Keratinocyte (primary cell): ENCODE data around the gene C20orf173. TPM values are rescaled to one million over a fixed set of nuclear protein-coding genes. Genes with fewer than 3 reads are reported as not detected.
"Not testable (repeated sequence)": the region's sequence is repeated elsewhere in the genome, so short reads cannot be mapped to it uniquely, and the experiment has no call there.

Source experiments
- DNase-seq: peaks from one replicate; pipeline ENCODE4 v3.0.0-alpha.2; 2011; ENCODE audit warnings: low read depth, missing footprints, low spot score
- FAIRE-seq: peaks from 2 replicates; lab custom pipeline; 2011; peaks lifted over from hg19 to GRCh38; lab: Jason Lieb, UNC
- H2AFZ ChIP-seq: 2 replicates; pipeline ENCODE4 v1.6.0; 2012; ENCODE audit warnings: low read length, control low read depth, inconsistent platforms; ENCODE audit not compliant: control insufficient read depth
- H3K27ac ChIP-seq: 2 replicates; pipeline ENCODE4 v1.5.1; 2011; ENCODE audit warnings: low read length; ENCODE audit not compliant: control insufficient read depth, insufficient read depth
- H3K27me3 ChIP-seq: 3 replicates; pipeline ENCODE4 v1.6.0; 2011; ENCODE audit warnings: low read length; ENCODE audit not compliant: control insufficient read depth, insufficient read depth; ENCODE audit errors: extremely low read depth
- H3K36me3 ChIP-seq, 2 experiments: 2 replicates in 1 of 2; 3 replicates in 1 of 2; pipeline ENCODE4 v1.5.1; 2011; ENCODE audit warnings: low read length in 2 of 2, mild to moderate bottlenecking in 1 of 2; ENCODE audit not compliant: control insufficient read depth in 2 of 2, insufficient read depth in 2 of 2; ENCODE audit errors: extremely low read depth in 1 of 2
- H3K4me1 ChIP-seq: 3 replicates; pipeline ENCODE4 v1.5.1; 2011; ENCODE audit warnings: low read length; ENCODE audit not compliant: control insufficient read depth, insufficient read depth; ENCODE audit errors: extremely low read depth
- H3K4me2 ChIP-seq: 3 replicates; pipeline ENCODE4 v1.6.0; 2011; ENCODE audit warnings: low read depth, low read length; ENCODE audit not compliant: control insufficient read depth, insufficient read depth; ENCODE audit errors: extremely low read depth
- H3K4me3 ChIP-seq, 3 experiments: fragments of 200-600 bp in 1 of 3; sonication (generic) in 1 of 3; 2 replicates in 2 of 3; 3 replicates in 1 of 3; pipeline ENCODE4 v1.5.1; 2011 to 2016; ENCODE audit warnings: low read length in 3 of 3, mild to moderate bottlenecking in 3 of 3, control low read depth in 2 of 3, inconsistent platforms in 1 of 3, low read depth in 1 of 3, mixed read lengths in 1 of 3, mixed run types in 1 of 3, moderate library complexity in 1 of 3; ENCODE audit not compliant: control insufficient read depth in 2 of 3, insufficient read depth in 2 of 3; ENCODE audit errors: extremely low read depth in 1 of 3
- H3K79me2 ChIP-seq: 2 replicates; pipeline ENCODE4 v1.6.0; 2012; ENCODE audit warnings: low read length; ENCODE audit not compliant: control insufficient read depth, insufficient read depth
- H3K9ac ChIP-seq: 3 replicates; pipeline ENCODE4 v1.6.0; 2011; ENCODE audit warnings: low read length; ENCODE audit not compliant: control insufficient read depth, insufficient read depth; ENCODE audit errors: extremely low read depth
- H3K9me1 ChIP-seq: 3 replicates; pipeline ENCODE4 v1.6.0; 2011; ENCODE audit warnings: low read length; ENCODE audit not compliant: control insufficient read depth, insufficient read depth; ENCODE audit errors: extremely low read depth
- H3K9me3 ChIP-seq: 2 replicates; pipeline ENCODE4 v1.5.1; 2012; ENCODE audit warnings: low read depth, low read length; ENCODE audit not compliant: control insufficient read depth
- H4K20me1 ChIP-seq: 3 replicates; pipeline ENCODE4 v1.6.0; 2011; ENCODE audit warnings: low read length; ENCODE audit not compliant: control insufficient read depth, insufficient read depth; ENCODE audit errors: extremely low read depth
- CTCF ChIP-seq, 3 experiments: IDR thresholded peaks in 1 of 3; conservative IDR thresholded peaks in 1 of 3; optimal IDR thresholded peaks in 1 of 3; 2 replicates in 2 of 3; 3 replicates in 1 of 3; pipeline versions ENCODE3 to v1.5.1; 2011; ENCODE audit warnings: low read length in 3 of 3, mild to moderate bottlenecking in 3 of 3, moderate library complexity in 2 of 3, control low read depth in 1 of 3, inconsistent platforms in 1 of 3; ENCODE audit not compliant: insufficient read depth in 2 of 3; ENCODE audit errors: extremely low read depth in 1 of 3
- EZH2 ChIP-seq: IDR thresholded peaks from one replicate; pipeline ENCODE4 v1.6.1; 2012; ENCODE audit warnings: inconsistent platforms, mild to moderate bottlenecking, low read length, moderate library complexity
- dilution Hi-C: fragments of 300-500 bp; cut with MboI; formaldehyde crosslinking; loops from one replicate; pipeline ENCODE4 v1.7.0; 2020; ENCODE audit warnings: low sequenced_read_pairs; ENCODE audit not compliant: extremely low pct_ligation_motif_present
- polyA plus RNA-seq, 5 experiments: library from polyadenylated mRNA; depleted of rRNA in 3 of 5; stranded (reverse) in 3 of 5; stranded (forward) in 1 of 5; unstranded in 1 of 5; fragments of >200 nt; gene quantifications; 1 replicate in 1 of 5; 2 replicates in 3 of 5; 3 replicates in 1 of 5; pipeline versions ENCODE4 v1.2.1 to v1.2.3, GENCODE V29; 2011 to 2012; ENCODE audit warnings: missing spikeins in 2 of 5, low read depth in 1 of 5, low replicate concordance in 1 of 5

Gene C20orf173
- polyA plus RNA-seq, 1 donor (not counting 4 experiments of a cell fraction or from before 2014, with no cell fraction given): not detected

GRCh38 chr20:35523298-35523888 is 6.1 kb downstream of the C20orf173 start:
- Histone ChIP-seq H3K9ac (no peak overlapping the region), H3K9me3 (no peaks in the 10 kb centered on the region), H3K27ac (no peak overlapping the region), H3K4me1 (no peaks in the 10 kb centered on the region), H4K20me1 (no peaks in the 10 kb centered on the region), H3K4me2 (no peak overlapping the region), H3K9me1 (no peaks in the 10 kb centered on the region), H3K4me3 (no peak overlapping the region), H3K36me3 (no peaks in the 10 kb centered on the region), H2AFZ (no peak overlapping the region), H3K79me2 (no peaks in the 10 kb centered on the region), H3K27me3 (no peaks in the 10 kb centered on the region)
- DNase-seq (no peak), FAIRE-seq (no peak)
- peak; percentile 59 to 77 (median 69) for TF ChIP-seq CTCF (optimal IDR thresholded peaks at IDR 0.05 in 1 of 3, IDR thresholded peaks at IDR 0.05 in 1 of 3, conservative IDR thresholded peaks at IDR 0.05 in 1 of 3; ENCODE audit: extremely low read depth in 1 of 3, insufficient read depth in 2 of 3, low read length in 3 of 3)
- no peak for TF ChIP-seq EZH2
- dilution Hi-C loops: no loop called here

- H2AFZ ChIP-seq: no peak overlapping the region
- no peaks in the 10 kb centered on the region for H3K9me1 ChIP-seq
- no peaks in the 10 kb centered on the region for H3K79me2 ChIP-seq
- no peak for FAIRE-seq
- peaks cover 0 to 4% of the 10 kb centered on the region in 2 experiments for H3K36me3 ChIP-seq
- H3K4me1 ChIP-seq: peaks cover 13% of the 10 kb centered on the region
- TF ChIP-seq CTCF (optimal IDR thresholded peaks at IDR 0.05 in 1 of 3, IDR thresholded peaks at IDR 0.05 in 1 of 3, conservative IDR thresholded peaks at IDR 0.05 in 1 of 3; ENCODE audit: extremely low read depth in 1 of 3, insufficient read depth in 2 of 3, low read length in 3 of 3): no peak
- TF ChIP-seq EZH2: no peak
- no peak for DNase-seq
- no peak overlapping the region for H3K4me3 ChIP-seq
- H3K9me3 ChIP-seq: no peaks in the 10 kb centered on the region
- dilution Hi-C loops: no loop called here
- H4K20me1 ChIP-seq: peaks cover 3% of the 10 kb centered on the region
- H3K9ac ChIP-seq: no peak overlapping the region
- H3K27me3 ChIP-seq: no peaks in the 10 kb centered on the region
- no peak overlapping the region for H3K27ac ChIP-seq
- no peak overlapping the region for H3K4me2 ChIP-seq
These were observed 10.5 kb downstream of the C20orf173 start for GRCh38 chr20:35518955-35519354.

- DNase-seq: not testable (repeated sequence)
These were observed 11.7 kb downstream of the C20orf173 start for GRCh38 chr20:35517767-35518166.

More at GRCh38 chr20:35517767-35518166, 11.7 kb downstream of the C20orf173 start:
- H3K4me3 ChIP-seq, dilution Hi-C loops, H3K79me2 ChIP-seq, H3K9me1 ChIP-seq, H2AFZ ChIP-seq, H3K36me3 ChIP-seq, H3K27me3 ChIP-seq, H3K9me3 ChIP-seq, H3K9ac ChIP-seq, H3K4me2 ChIP-seq, H3K27ac ChIP-seq, FAIRE-seq, H4K20me1 ChIP-seq: not testable (repeated sequence)
- peaks cover 13% of the 10 kb centered on the region for H3K4me1 ChIP-seq
